T1000 (cell line): ENCODE measurements around the gene TTLL4.

Experiments
- DNase-seq: peaks from one replicate; lab custom pipeline; 2025; ENCODE audit warnings: mixed read lengths; lab: John Stamatoyannopoulos, UW

TTLL4 gene

GRCh38 chr2:218713922-218714321, 3.3 kb downstream of the TTLL4 start:
- no peak for DNase-seq

DNA sequence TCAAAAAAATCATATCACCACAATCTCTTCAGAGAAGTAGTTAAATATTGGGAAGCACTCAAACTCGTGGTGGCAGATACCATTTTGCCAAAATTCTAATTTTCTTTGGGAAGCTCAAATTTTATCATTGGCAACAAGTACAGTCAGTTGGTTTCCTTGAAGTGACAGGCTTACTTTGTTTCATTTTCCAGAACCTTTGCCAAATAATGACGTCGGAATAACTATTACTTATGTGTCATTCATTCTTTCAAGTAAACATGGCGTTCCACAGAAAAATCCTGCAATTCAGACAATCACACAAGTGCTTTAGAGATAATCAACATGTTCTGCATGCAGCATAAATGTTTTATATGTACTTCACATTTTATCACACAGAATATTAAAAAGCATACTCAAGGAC, 5.4 kb downstream of the TTLL4 start:
- no peak for DNase-seq

DNA sequence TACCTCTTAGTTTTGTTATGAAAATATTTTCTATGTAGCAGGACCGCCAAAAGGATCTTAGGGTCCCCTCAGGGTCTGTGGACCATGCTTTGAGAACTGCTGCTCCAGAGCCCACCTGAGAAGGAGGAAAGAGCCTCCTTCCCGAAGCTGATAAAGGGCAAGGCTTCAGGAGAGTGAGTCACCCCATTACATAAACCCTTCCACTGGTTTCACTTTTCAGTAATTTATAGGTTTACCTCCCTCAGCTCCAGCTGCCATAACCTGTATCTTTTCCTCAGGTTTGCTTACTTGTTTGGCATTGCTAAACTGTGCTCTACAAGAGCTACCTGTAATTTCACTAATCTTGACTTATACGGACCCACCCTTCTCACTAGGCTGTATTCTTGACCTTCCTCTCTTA, 6.6 kb downstream of the TTLL4 start:
- DNase-seq: no peak

DNA sequence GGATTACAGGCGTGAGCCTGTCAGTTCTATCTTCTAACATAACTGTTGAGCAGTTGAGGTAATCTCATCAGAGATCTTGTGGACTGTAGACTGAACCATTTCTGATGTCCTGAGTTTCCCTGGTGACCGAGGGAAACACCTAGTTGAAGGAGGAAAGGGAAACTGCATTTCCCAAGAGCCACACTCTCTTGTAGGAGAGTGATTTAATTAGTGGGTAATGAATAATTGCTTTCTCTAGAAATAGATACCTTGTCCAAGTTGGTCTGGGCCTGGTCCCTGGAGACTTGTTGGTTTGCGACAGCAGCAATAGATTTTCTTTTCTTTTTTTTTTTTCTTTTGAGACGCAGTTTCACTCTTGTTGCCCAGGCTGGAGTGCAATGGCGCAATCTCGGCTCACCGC, 7.4 kb downstream of the TTLL4 start:
- no peak for DNase-seq

- DNase-seq: no peak
Measured at GRCh38 chr2:218719457-218719856, 8.8 kb downstream of the TTLL4 start.

GRCh38 chr2:218720048-218721041, 9.7 kb downstream of the TTLL4 start:
- no peak for DNase-seq

- DNase-seq: no peak
Measured at GRCh38 chr2:218721488-218721887, 10.9 kb downstream of the TTLL4 start.

- DNase-seq: no peak
Measured at GRCh38 chr2:218721934-218722333, 11.3 kb downstream of the TTLL4 start.

DNA sequence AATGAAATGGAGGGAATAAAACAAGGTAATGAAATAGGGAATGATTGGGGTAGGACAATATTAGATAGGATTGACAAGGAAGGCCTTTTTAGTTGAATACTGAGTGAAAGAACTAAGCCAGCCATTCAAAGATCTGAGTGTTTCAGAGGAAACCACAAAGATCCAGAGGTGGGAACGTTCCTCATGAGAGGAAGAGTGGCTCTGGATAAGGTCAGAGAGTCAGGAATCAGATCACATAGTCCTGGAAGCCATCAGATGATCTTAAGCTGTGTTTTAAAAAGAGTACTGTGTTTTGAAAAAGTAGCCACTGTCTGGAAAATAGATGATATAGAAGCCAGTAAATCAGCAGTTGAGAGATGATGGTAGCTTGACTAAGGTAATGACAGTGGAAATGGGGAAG, 11.8 kb downstream of the TTLL4 start:
- no peak for DNase-seq

GRCh38 chr2:218722876-218723785, 12.5 kb downstream of the TTLL4 start:
- no peak for DNase-seq

DNA sequence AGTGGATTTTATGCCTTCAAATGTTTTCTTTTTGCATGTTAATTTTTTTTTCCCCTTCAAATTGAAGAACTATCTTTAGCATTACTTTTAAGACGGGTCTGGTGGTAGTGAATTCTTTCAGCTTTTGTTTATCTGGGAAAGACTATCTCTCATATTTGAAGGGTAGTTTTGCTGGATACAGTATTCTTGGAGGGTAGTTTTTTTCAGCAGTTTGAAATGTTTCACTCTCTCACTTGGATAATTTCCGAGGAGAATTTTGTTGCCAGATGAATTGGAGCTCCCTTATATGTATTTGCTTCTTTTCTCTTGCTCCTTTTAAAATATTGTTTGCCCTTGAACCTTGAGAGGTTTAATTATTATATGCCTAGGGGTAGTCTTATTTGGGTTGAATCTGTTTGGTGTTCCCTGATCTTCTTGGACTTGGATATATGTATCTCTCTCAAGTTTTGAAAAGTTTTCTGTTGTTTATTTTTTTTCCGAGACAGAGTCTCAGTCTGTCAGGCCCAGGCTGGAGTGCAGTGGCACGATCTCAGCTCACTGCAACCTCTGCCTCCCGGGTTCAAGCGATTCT, 15.5 kb downstream of the TTLL4 start:
- no peak for DNase-seq

GRCh38 chr2:218727502-218728165, 17.0 kb downstream of the TTLL4 start:
- DNase-seq: no peak

GRCh38 chr2:218729640-218730039, 19.0 kb downstream of the TTLL4 start:
- no peak for DNase-seq

GRCh38 chr2:218732052-218732760, 21.6 kb downstream of the TTLL4 start:
- DNase-seq: no peak

GRCh38 chr2:218732761-218733158, 22.1 kb downstream of the TTLL4 start:
- DNase-seq: no peak

- DNase-seq: no peak
Measured at GRCh38 chr2:218733171-218734021, 22.8 kb downstream of the TTLL4 start.

DNA sequence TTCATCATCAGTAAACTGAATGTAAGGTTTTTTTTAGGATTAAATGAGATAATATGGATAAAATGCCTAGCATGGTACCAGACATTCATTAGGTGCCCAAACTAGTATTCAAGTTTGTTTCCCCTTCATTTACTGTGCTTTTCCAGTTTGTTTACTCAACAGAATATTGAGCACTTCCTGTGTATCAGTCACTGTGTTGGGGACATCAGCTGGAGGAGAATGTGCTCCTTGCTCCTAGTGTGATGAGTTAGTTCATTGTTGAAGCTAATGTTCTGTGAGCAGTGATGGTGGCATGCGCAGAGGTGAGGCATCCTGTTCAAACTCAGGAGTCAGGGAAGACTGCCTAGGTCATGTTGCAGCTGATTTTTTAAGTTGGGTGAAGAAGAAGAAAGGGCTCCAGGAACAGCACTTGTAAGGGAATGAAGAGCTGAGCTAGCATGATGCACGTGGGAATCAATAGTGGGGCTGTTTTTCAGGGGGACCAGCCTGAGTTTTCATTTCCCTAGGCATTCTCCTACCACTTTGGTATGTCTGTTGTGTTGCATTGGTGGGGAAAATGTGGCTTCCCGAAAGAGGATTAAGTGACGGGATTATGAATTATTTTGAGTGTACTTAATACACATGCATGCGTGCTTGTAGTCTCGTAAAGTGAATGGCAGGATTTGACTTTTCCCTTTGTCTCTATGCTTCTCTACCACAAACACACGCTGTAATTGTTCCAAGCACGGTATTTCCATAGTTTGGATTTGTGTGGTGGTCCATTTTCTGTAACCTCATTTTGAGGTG, 23.7 kb downstream of the TTLL4 start:
- no peak for DNase-seq

- no peak for DNase-seq
Measured at GRCh38 chr2:218736531-218736930, 25.9 kb downstream of the TTLL4 start.

GRCh38 chr2:218743068-218743467, 32.4 kb downstream of the TTLL4 start:
- no peak for DNase-seq
